ENCODE measurements around the gene SLC7A7. TPM values are rescaled to one million over a fixed set of nuclear protein-coding genes. Genes with fewer than 3 reads are reported as not detected.
"Not testable (repeated sequence)": the region's sequence is repeated elsewhere in the genome, so short reads cannot be mapped to it uniquely, and the experiment has no call there.

Gene SLC7A7
- total RNA-seq, 1 experiment from 2014 or later: 5.9 TPM

- Histone ChIP-seq H3K79me2 (ENCODE audit: low read depth) (peaks cover 16% of the 10 kb centered on the region), H3K4me1 (replicated peaks; ENCODE audit: insufficient read depth) (peaks cover 7% of the 10 kb centered on the region), H4K20me1 (ENCODE audit: insufficient read depth) (no peaks in the 10 kb centered on the region), H3K36me3 (ENCODE audit: low read depth) (no peaks in the 10 kb centered on the region; the same call in 1 of the 2 replicates), H2AFZ (no peak overlapping the region), H3F3A (ENCODE audit: insufficient read depth, low read depth) (no peaks in the 10 kb centered on the region), H3K9me2 (ENCODE audit: insufficient read depth) (no peaks in the 10 kb centered on the region), H3K4me2 (no peak overlapping the region), H3K27ac (no peak overlapping the region), H3K4me3 (no peak overlapping the region), H3K27me3 (ENCODE audit: insufficient read depth, low read depth) (no peaks in the 10 kb centered on the region), H3K9me3 (ENCODE audit: insufficient read depth, low read depth) (no peaks in the 10 kb centered on the region)
- ChIA-PET CTCF (interaction anchor here (0.7 kb wide), 1 partner anchor 544 kb away, joined by 3 read pairs; no protein-coding TSS in a partner anchor), POLR2A (ENCODE audit: unreplicated experiment) (no interaction called here)
- no peak for DNase-seq
- intact Hi-C loops (cut with micrococcal nuclease; ENCODE audit: unreplicated experiment): no loop called here
- BruUV-seq (replicated peaks): no TSS peak
- TF ChIP-seq, protein P1, sequence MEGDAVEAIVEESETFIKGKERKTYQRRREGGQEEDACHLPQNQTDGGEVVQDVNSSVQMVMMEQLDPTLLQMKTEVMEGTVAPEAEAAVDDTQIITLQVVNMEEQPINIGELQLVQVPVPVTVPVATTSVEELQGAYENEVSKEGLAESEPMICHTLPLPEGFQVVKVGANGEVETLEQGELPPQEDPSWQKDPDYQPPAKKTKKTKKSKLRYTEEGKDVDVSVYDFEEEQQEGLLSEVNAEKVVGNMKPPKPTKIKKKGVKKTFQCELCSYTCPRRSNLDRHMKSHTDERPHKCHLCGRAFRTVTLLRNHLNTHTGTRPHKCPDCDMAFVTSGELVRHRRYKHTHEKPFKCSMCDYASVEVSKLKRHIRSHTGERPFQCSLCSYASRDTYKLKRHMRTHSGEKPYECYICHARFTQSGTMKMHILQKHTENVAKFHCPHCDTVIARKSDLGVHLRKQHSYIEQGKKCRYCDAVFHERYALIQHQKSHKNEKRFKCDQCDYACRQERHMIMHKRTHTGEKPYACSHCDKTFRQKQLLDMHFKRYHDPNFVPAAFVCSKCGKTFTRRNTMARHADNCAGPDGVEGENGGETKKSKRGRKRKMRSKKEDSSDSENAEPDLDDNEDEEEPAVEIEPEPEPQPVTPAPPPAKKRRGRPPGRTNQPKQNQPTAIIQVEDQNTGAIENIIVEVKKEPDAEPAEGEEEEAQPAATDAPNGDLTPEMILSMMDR (conservative IDR thresholded peaks at IDR 0.05): no peak
- TF ChIP-seq EZH2 (IDR thresholded peaks at IDR 0.05; ENCODE audit: low read depth): no peak
Observed at GRCh38 chr14:22761734-22762133, 53.5 kb downstream of the SLC7A7 start.

DNA sequence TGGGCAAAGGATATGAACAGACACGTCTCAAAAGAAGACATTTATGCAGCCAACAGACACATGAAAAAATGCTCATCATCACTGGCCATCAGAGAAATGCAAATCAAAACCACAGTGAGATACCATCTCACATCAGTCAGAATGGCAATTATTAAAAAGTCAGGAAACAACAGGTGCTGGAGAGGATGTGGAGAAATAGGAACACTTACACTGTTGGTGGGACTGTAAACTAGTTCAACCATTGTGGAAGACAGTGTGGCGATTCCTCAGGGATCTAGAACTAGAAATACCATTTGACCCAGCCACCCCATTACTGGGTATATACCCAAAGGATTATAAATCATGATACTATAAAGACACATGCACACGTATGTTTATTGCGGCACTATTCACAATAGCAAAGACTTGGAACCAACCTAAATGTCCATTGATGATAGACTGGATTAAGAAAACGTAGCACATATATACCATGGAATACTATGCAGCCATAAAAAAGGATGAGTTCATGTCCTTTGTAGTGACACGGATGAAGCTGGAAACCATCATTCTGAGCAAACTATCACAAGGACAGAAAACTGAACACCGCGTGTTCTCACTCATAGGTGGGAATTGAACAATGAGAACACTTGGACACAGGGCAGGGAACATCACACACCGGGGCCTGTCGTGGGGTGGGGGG, 57.1 kb downstream of the SLC7A7 start:
- H3K9me2 ChIP-seq (ENCODE audit: insufficient read depth); H3K27ac ChIP-seq; H3K4me1 ChIP-seq (replicated peaks; ENCODE audit: insufficient read depth); H4K20me1 ChIP-seq (ENCODE audit: insufficient read depth); H2AFZ ChIP-seq; H3K36me3 ChIP-seq (ENCODE audit: low read depth); H3K9me3 ChIP-seq (ENCODE audit: insufficient read depth, low read depth); H3K27me3 ChIP-seq (ENCODE audit: insufficient read depth, low read depth); intact Hi-C loops (cut with micrococcal nuclease; ENCODE audit: unreplicated experiment); H3K79me2 ChIP-seq (ENCODE audit: low read depth); H3K4me3 ChIP-seq; H3K4me2 ChIP-seq; H3F3A ChIP-seq (ENCODE audit: insufficient read depth, low read depth); POLR2A ChIA-PET (ENCODE audit: unreplicated experiment); BruUV-seq (replicated peaks); DNase-seq: not testable (repeated sequence)
- CTCF ChIA-PET: interaction anchor here (0.7 kb wide), 1 partner anchor 169 kb away, joined by 6 read pairs; no protein-coding TSS in a partner anchor

- H3K4me3 ChIP-seq: no peak overlapping the region
- BruUV-seq (replicated peaks): no TSS peak
- no peak overlapping the region for H3K4me2 ChIP-seq
- no peaks in the 10 kb centered on the region for H3K9me3 ChIP-seq (ENCODE audit: insufficient read depth, low read depth)
- intact Hi-C loops (cut with micrococcal nuclease; ENCODE audit: unreplicated experiment): no loop called here
- no peaks in the 10 kb centered on the region for H3K27me3 ChIP-seq (ENCODE audit: insufficient read depth, low read depth)
- H3K4me1 ChIP-seq (replicated peaks; ENCODE audit: insufficient read depth): no peaks in the 10 kb centered on the region
- POLR2A ChIA-PET (ENCODE audit: unreplicated experiment): interaction anchor here (0.6 kb wide), 1 partner anchor 70 kb away, joined by 11 read pairs; no protein-coding TSS in a partner anchor
- H3K27ac ChIP-seq: no peak overlapping the region
- H3K9me2 ChIP-seq (ENCODE audit: insufficient read depth): no peaks in the 10 kb centered on the region
- no peaks in the 10 kb centered on the region for H3F3A ChIP-seq (ENCODE audit: insufficient read depth, low read depth)
- no peaks in the 10 kb centered on the region for H3K79me2 ChIP-seq (ENCODE audit: low read depth)
- CTCF ChIA-PET: interaction anchor here (1.3 kb wide), 1 partner anchor 13 kb away, joined by 3 read pairs; the partner anchor contains the start of gene OXA1L
- H4K20me1 ChIP-seq (ENCODE audit: insufficient read depth): no peaks in the 10 kb centered on the region
- DNase-seq: no peak
- H3K36me3 ChIP-seq (ENCODE audit: low read depth): no peaks in the 10 kb centered on the region
- TF ChIP-seq EZH2 (IDR thresholded peaks at IDR 0.05; ENCODE audit: low read depth): no peak
- TF ChIP-seq, protein P1 (conservative IDR thresholded peaks at IDR 0.05): no peak
- H2AFZ ChIP-seq: no peak overlapping the region
Observed at GRCh38 chr14:22753586-22753985, 61.6 kb downstream of the SLC7A7 start.

Measured in PC-9 (cell line).